ENCODE data around the gene EEF2KMT. TPM values are rescaled to one million over a fixed set of nuclear protein-coding genes. Genes with fewer than 3 reads are reported as not detected.

EEF2KMT gene
- total and polyA plus RNA-seq, 2 of the 13 experiments (the other 11 are each of a cell fraction or from before 2014, with no cell fraction given): 10.7 to 26.9 TPM

GRCh38 chr16:5064915-5065314, 32.7 kb downstream of the EEF2KMT start (continued):
- no peak for TF ChIP-seq HMGXB3 (CRISPR knock-in tag; IDR thresholded peaks at IDR 0.05; ENCODE audit: borderline replicate concordance)
- TF ChIP-seq ZNF451 (CRISPR knock-in tag; IDR thresholded peaks at IDR 0.05): no peak
- no peak for TF ChIP-seq YEATS4 (CRISPR knock-in tag; IDR thresholded peaks at IDR 0.05; ENCODE audit: borderline replicate concordance)
- peak; percentile 34; the same call in 1 of the 2 replicates for TF ChIP-seq ZNF646 (CRISPR knock-in tag; IDR thresholded peaks at IDR 0.05)
- no peak; the same call in 1 of the 2 replicates for TF ChIP-seq PLSCR1 (CRISPR knock-in tag; IDR thresholded peaks at IDR 0.05; ENCODE audit: borderline replicate concordance)
- TF ChIP-seq ATF5 (CRISPR knock-in tag; IDR thresholded peaks at IDR 0.05; ENCODE audit: low read depth): no peak
- TF ChIP-seq EP300 (IDR thresholded peaks at IDR 0.05; ENCODE audit: low read depth in 2 of 2, low read length in 2 of 2): no peak
- no peak for TF ChIP-seq EP300 (CRISPR knock-in tag; IDR thresholded peaks at IDR 0.05; ENCODE audit: borderline replicate concordance)
- TF ChIP-seq ZFP41 (CRISPR knock-in tag; IDR thresholded peaks at IDR 0.05; ENCODE audit: borderline replicate concordance): no peak
- 0 out of 2 replicates have a peak, but pooled peaks have one; percentile 28 for TF ChIP-seq PHF21A (CRISPR knock-in tag; IDR thresholded peaks at IDR 0.05)
- peak; percentile 88 for TF ChIP-seq MNT (IDR thresholded peaks at IDR 0.05)
- TF ChIP-seq ZNF558 (CRISPR knock-in tag; IDR thresholded peaks at IDR 0.05; ENCODE audit: borderline replicate concordance): 0 out of 2 replicates have a peak, but pooled peaks have one; percentile 23
- peak; percentile 15; the same call in 1 of the 2 replicates for TF ChIP-seq GABPA (IDR thresholded peaks at IDR 0.05; ENCODE audit: low read depth, low read length)
- no peak for TF ChIP-seq GABPA (CRISPR knock-in tag; IDR thresholded peaks at IDR 0.05; ENCODE audit: low read depth)
- TF ChIP-seq ATRX (CRISPR knock-in tag; IDR thresholded peaks at IDR 0.05; ENCODE audit: borderline replicate concordance): no peak
- no peak for TF ChIP-seq RXRB (CRISPR knock-in tag; IDR thresholded peaks at IDR 0.05; ENCODE audit: borderline replicate concordance)
